Right lobe of liver (tissue), 6 donors: ENCODE measurements around the gene MYOT. TPM values are rescaled to one million over a fixed set of nuclear protein-coding genes. Genes with fewer than 3 reads are reported as not detected.

Source experiments
- ATAC-seq, 4 donors: fragments of 200-7000 bp; cut with Tn5 transposase; one replicate each; pipeline ENCODE4 v1.9.1; 2020; ENCODE audit warnings: mild to moderate bottlenecking in 4 of 4, moderate library complexity in 4 of 4
- DNase-seq, 3 donors: peaks; one replicate each; pipeline ENCODE4 v3.0.0-alpha.2; 2020
- H3K27ac ChIP-seq, 3 donors: fragments of 200-600 bp; one replicate each; pipeline ENCODE4 v1.8.0; 2022
- H3K27me3 ChIP-seq, 2 donors: fragments of 200-600 bp; one replicate each; pipeline ENCODE4 v1.8.0; 2022
- H3K36me3 ChIP-seq, 4 donors: fragments of 200-600 bp; sonication (generic) in 1 of 4; one replicate each; pipeline versions ENCODE4 v1.5.1 to v1.8.0; 2017 to 2022; ENCODE audit warnings: control low read depth in 1 of 4
- H3K4me1 ChIP-seq, 4 donors: fragments of 200-600 bp; sonication (generic) in 1 of 4; one replicate each; pipeline versions ENCODE4 v1.5.1 to v1.8.0; 2017 to 2022; ENCODE audit warnings: control low read depth in 1 of 4
- H3K4me3 ChIP-seq, 3 donors: fragments of 200-600 bp; one replicate each; pipeline ENCODE4 v1.8.0; 2022
- H3K9me3 ChIP-seq, 4 donors: fragments of 200-600 bp; sonication (generic) in 1 of 4; one replicate each; pipeline versions ENCODE4 v1.5.1 to v1.8.0; 2017 to 2022; ENCODE audit warnings: control low read depth in 1 of 4
- CTCF ChIP-seq, 4 donors: fragments of 200-600 bp in 3 of 4; fragments of 450-650 bp in 1 of 4; IDR thresholded peaks; one replicate each; pipeline versions ENCODE4 v1.5.1 to v1.8.0; 2016 to 2022; ENCODE audit warnings: antibody characterized with exemption in 4 of 4, mild to moderate bottlenecking in 2 of 4
- POLR2A ChIP-seq: fragments of 450-650 bp; IDR thresholded peaks from one replicate; pipeline ENCODE4 v1.6.1; 2017; ENCODE audit warnings: antibody characterized with exemption, mild to moderate bottlenecking
- WGBS: methylation state at CpG from one replicate; pipeline ENCODE4 v1.1.6; 2018; ENCODE audit warnings: low coverage, low lambda C conversion rate; ENCODE audit not compliant: insufficient coverage; ENCODE audit errors: missing lambda C conversion rate; 5-methylcytosine and 5-hydroxymethylcytosine counted together
- intact Hi-C, 2 donors: fragments of 100-400 bp; cut with DNase I; formaldehyde crosslinking; loops; one replicate each; pipeline versions ENCODE4 v1.11.2 to v1.14.1; 2022
- total RNA-seq, 6 experiments: library from RNA; depleted of rRNA in 2 of 6; stranded (reverse); fragments of >200 nt in 2 of 6; fragmentation: NEBNext Ultra II Directional in 3 of 6; extraction: Animal tissue kit (Norgen Biotek cat#: 25700) in 3 of 6; gene quantifications; one replicate each; pipeline versions ENCODE4 v1.1.0 to v1.2.4, GENCODE V29; 2016 to 2023
- donor health status: DM: no; HTN: yes; CAD: no.
- donor health status: DM: no; HTN: no; CAD: no.
- donor health status: DM: no; HTN: no; CAD: no.
- donor health status: DM: no; HTN: yes; CAD: no.
- donor health status: DM: no; HTN: yes; CAD: no.

Gene MYOT
- total RNA-seq, 6 experiments from 2014 or later = 0.31 to 0.88 (median 0.53) TPM; not detected in 1

- Histone ChIP-seq H3K27ac (no peak overlapping the region), H3K36me3 (no peaks in the 10 kb centered on the region), H3K4me3 (no peak overlapping the region), H3K9me3 (no peaks in the 10 kb centered on the region), H3K27me3 (no peaks in the 10 kb centered on the region), H3K4me1 (no peaks in the 10 kb centered on the region)
- DNase-seq (no peak), ATAC-seq (no peak)
- intact Hi-C loops = no loop called here
- no peak for TF ChIP-seq CTCF (IDR thresholded peaks at IDR 0.05)
- no peak for TF ChIP-seq POLR2A
- 78% methylated on average over 3 of the region's 3 CpGs for WGBS
Observed at GRCh38 chr5:137831526-137831925, 36.1 kb upstream of the MYOT start.

- Histone ChIP-seq H3K4me1 (no peaks in the 10 kb centered on the region), H3K27me3 (no peaks in the 10 kb centered on the region), H3K27ac (no peak overlapping the region), H3K36me3 (no peaks in the 10 kb centered on the region), H3K4me3 (no peak overlapping the region), H3K9me3 (no peaks in the 10 kb centered on the region)
- DNase-seq = no peak
- whole genome bisulfite sequencing = 73% methylated on average over 1 of the region's 1 CpG
- TF ChIP-seq CTCF (IDR thresholded peaks at IDR 0.05) (no peak), POLR2A (no peak)
- intact Hi-C loops = no loop called here
- no peak for ATAC-seq
Observed at GRCh38 chr5:137832416-137832815, 35.2 kb upstream of the MYOT start.

GRCh38 chr5:137833463-137833862, 34.2 kb upstream of the MYOT start:
- WGBS = 62% methylated on average over 1 of the region's 1 CpG
- no peaks in the 10 kb centered on the region for H3K9me3 ChIP-seq
- no peaks in the 10 kb centered on the region for H3K36me3 ChIP-seq
- intact Hi-C loops = no loop called here
- no peak overlapping the region for H3K4me3 ChIP-seq
- TF ChIP-seq POLR2A = no peak
- no peak for TF ChIP-seq CTCF (IDR thresholded peaks at IDR 0.05)
- H3K27ac ChIP-seq = no peak overlapping the region
- no peak for DNase-seq
- no peaks in the 10 kb centered on the region for H3K27me3 ChIP-seq
- no peak for ATAC-seq
- no peaks in the 10 kb centered on the region for H3K4me1 ChIP-seq

- no peaks in the 10 kb centered on the region for H3K27me3 ChIP-seq
- DNase-seq = no peak
- no peak overlapping the region for H3K27ac ChIP-seq
- intact Hi-C loops = no loop called here
- H3K9me3 ChIP-seq = no peaks in the 10 kb centered on the region
- WGBS = 67% methylated on average over 4 of the region's 4 CpGs
- no peak overlapping the region for H3K4me3 ChIP-seq
- no peaks in the 10 kb centered on the region for H3K36me3 ChIP-seq
- TF ChIP-seq CTCF (IDR thresholded peaks at IDR 0.05) (no peak), POLR2A (no peak)
- no peak for ATAC-seq
- no peaks in the 10 kb centered on the region for H3K4me1 ChIP-seq
Observed at GRCh38 chr5:137834498-137835049, 33.1 kb upstream of the MYOT start.

GRCh38 chr5:137836298-137836697, 31.4 kb upstream of the MYOT start:
- no peak for ATAC-seq
- Histone ChIP-seq H3K27me3 (no peaks in the 10 kb centered on the region), H3K4me1 (no peaks in the 10 kb centered on the region), H3K4me3 (no peak overlapping the region), H3K36me3 (no peaks in the 10 kb centered on the region), H3K9me3 (no peaks in the 10 kb centered on the region), H3K27ac (no peak overlapping the region)
- TF ChIP-seq POLR2A (no peak), CTCF (IDR thresholded peaks at IDR 0.05) (no peak)
- WGBS = 67% methylated on average over 1 of the region's 1 CpG
- no peak for DNase-seq
- intact Hi-C loops = no loop called here
